RWPE2 (cell line): ENCODE data around the gene MUC5AC.

Experiments used
- ATAC-seq: fragments of 200-7000 bp; cut with Tn5 transposase; 3 replicates; pipeline ENCODE4 v1.9.1; 2021; ENCODE audit warnings: low read depth
- DNase-seq: peaks from one replicate; pipeline ENCODE4 v3.0.0-alpha.2; 2020; ENCODE audit warnings: low spot score
- H3K27ac ChIP-seq: fragments of 450-650 bp; 2 replicates; pipeline ENCODE4 v1.5.1; 2017; ENCODE audit warnings: mild to moderate bottlenecking; ENCODE audit not compliant: poor library complexity, severe bottlenecking
- H3K27me3 ChIP-seq: fragments of 250-450 bp; sonication (Bioruptor Pico); 2 replicates; pipeline ENCODE4 v1.5.1; 2021; ENCODE audit warnings: mild to moderate bottlenecking, moderate library complexity; ENCODE audit not compliant: insufficient read depth, poor library complexity, severe bottlenecking
- H3K36me3 ChIP-seq: fragments of 250-450 bp; sonication (Bioruptor Pico); 2 replicates; pipeline ENCODE4 v1.5.1; 2020; ENCODE audit warnings: low read depth, mild to moderate bottlenecking, moderate library complexity
- H3K4me1 ChIP-seq: fragments of 250-450 bp; sonication (Bioruptor Pico); 2 replicates; pipeline ENCODE4 v1.5.1; 2021; ENCODE audit warnings: mild to moderate bottlenecking, moderate library complexity; ENCODE audit not compliant: insufficient read depth, poor library complexity, severe bottlenecking
- H3K4me3 ChIP-seq: fragments of 250-450 bp; sonication (Bioruptor Pico); 2 replicates; pipeline ENCODE4 v1.5.1; 2021; ENCODE audit warnings: mild to moderate bottlenecking, moderate library complexity; ENCODE audit not compliant: severe bottlenecking
- H3K9me3 ChIP-seq: fragments of 250-450 bp; sonication (Bioruptor Pico); 2 replicates; pipeline ENCODE4 v1.5.1; 2021; ENCODE audit warnings: mild to moderate bottlenecking, moderate library complexity; ENCODE audit not compliant: severe bottlenecking
- CTCF ChIP-seq: fragments of 450-650 bp; IDR thresholded peaks from one replicate; pipeline ENCODE4 v1.5.1; 2017; ENCODE audit warnings: mild to moderate bottlenecking, moderate library complexity; ENCODE audit not compliant: poor library complexity, severe bottlenecking

MUC5AC gene

GRCh38 chr11:1149545-1149944, 8.2 kb upstream of the MUC5AC start:
- DNase-seq (no peak), ATAC-seq (no peak)
- TF ChIP-seq CTCF = no peak
- H3K9me3 ChIP-seq = no peaks in the 10 kb centered on the region
- no peaks in the 10 kb centered on the region for H3K36me3 ChIP-seq
- no peaks in the 10 kb centered on the region for H3K27me3 ChIP-seq
- no peak overlapping the region for H3K27ac ChIP-seq
- H3K4me3 ChIP-seq = no peak overlapping the region
- H3K4me1 ChIP-seq = peaks cover 9% of the 10 kb centered on the region

DNA sequence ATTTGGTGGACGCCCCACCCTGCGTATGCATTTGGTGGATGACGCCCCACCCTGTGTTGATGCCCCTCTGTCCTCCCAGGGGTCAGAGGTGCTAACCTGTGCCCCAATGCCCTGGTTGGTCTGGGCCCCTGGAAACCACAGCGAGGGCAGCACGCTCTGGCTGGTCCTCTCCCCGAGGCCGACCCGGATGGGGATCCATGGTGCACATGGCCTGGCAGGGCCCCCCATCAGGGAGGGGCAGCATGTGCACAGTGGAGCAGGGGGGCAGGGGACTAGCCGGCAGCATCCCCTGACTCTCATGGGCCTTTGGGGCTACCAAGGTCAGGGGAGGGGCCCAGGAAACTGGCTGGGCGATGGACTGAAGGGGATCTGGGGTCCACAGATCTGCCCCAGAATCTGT, 7.6 kb upstream of the MUC5AC start:
- H3K4me1 ChIP-seq = peaks cover 9% of the 10 kb centered on the region

GRCh38 chr11:1150769-1151365, 6.9 kb upstream of the MUC5AC start:
- peak; percentile 22; the same call in 1 of the 3 replicates for ATAC-seq

More for the DNA sequence above, 7.6 kb upstream of the MUC5AC start:
- no peaks in the 10 kb centered on the region for H3K9me3 ChIP-seq
- no peak overlapping the region for H3K27ac ChIP-seq
- H3K27me3 ChIP-seq = no peaks in the 10 kb centered on the region
- no peaks in the 10 kb centered on the region for H3K36me3 ChIP-seq
- TF ChIP-seq CTCF = no peak
- DNase-seq = peak; percentile 57
- H3K4me3 ChIP-seq = no peak overlapping the region
- ATAC-seq = no peak

GRCh38 chr11:1151366-1152315, 6.1 kb upstream of the MUC5AC start:
- Histone ChIP-seq H3K4me1 (peaks cover 9% of the 10 kb centered on the region), H3K4me3 (no peak overlapping the region), H3K27me3 (no peaks in the 10 kb centered on the region), H3K27ac (no peak overlapping the region), H3K9me3 (no peaks in the 10 kb centered on the region), H3K36me3 (no peaks in the 10 kb centered on the region)
- no peak for TF ChIP-seq CTCF
- ATAC-seq (no peak), DNase-seq (peak; percentile 65)

More at GRCh38 chr11:1150769-1151365, 6.9 kb upstream of the MUC5AC start:
- Histone ChIP-seq H3K36me3 (no peaks in the 10 kb centered on the region), H3K9me3 (no peaks in the 10 kb centered on the region), H3K4me3 (no peak overlapping the region), H3K27ac (no peak overlapping the region), H3K4me1 (peaks cover 9% of the 10 kb centered on the region), H3K27me3 (no peaks in the 10 kb centered on the region)
- no peak for DNase-seq
- no peak for TF ChIP-seq CTCF
